Ammon's horn (tissue), 1 donor: ENCODE measurements around the gene EPB41L5.
A peak's percentile ranks its signal among the peaks of the same experiment; 100 is the strongest.
"Not testable (repeated sequence)": the region's sequence is repeated elsewhere in the genome, so short reads cannot be mapped to it uniquely, and the experiment has no call there.

Experiments used
- DNase-seq: peaks from one replicate; pipeline ENCODE4 v3.0.0-alpha.2; 2016; ENCODE audit warnings: low spot score

Gene EPB41L5

GRCh38 chr2:120012771-120013596, at the start of gene EPB41L5:
Gene EPB41L5 (plus strand): TSS chr2:120013077. CDS start chr2:120019085, 6,008 bp downstream.
- DNase-seq, result peak; percentile 85

- DNase-seq, result no peak
These were observed 31.0 kb upstream of the EPB41L5 start for GRCh38 chr2:119981896-119982295.

GRCh38 chr2:119982506-119982905, 30.4 kb upstream of the EPB41L5 start:
- no peak for DNase-seq

GRCh38 chr2:119983108-119983507, 29.8 kb upstream of the EPB41L5 start:
- DNase-seq, result no peak

GRCh38 chr2:119996148-119996547, 16.7 kb upstream of the EPB41L5 start:
- no peak for DNase-seq

- not testable (repeated sequence) for DNase-seq
These were observed 15.7 kb upstream of the EPB41L5 start for GRCh38 chr2:119996896-119997891.

- DNase-seq, result no peak
These were observed 11.4 kb upstream of the EPB41L5 start for GRCh38 chr2:120001471-120001870.

GRCh38 chr2:120004254-120004653, 8.6 kb upstream of the EPB41L5 start:
- no peak for DNase-seq

GRCh38 chr2:120005834-120006521, 6.9 kb upstream of the EPB41L5 start:
- no peak for DNase-seq

- DNase-seq, result no peak
These were observed 5.0 kb upstream of the EPB41L5 start for GRCh38 chr2:120007851-120008250.

GRCh38 chr2:120012363-120012762, 514 bp upstream of the EPB41L5 start:
- DNase-seq, result no peak

- DNase-seq, result no peak
These were observed 833 bp downstream of the EPB41L5 start for GRCh38 chr2:120013597-120014223.

GRCh38 chr2:120014226-120014980, 1.5 kb downstream of the EPB41L5 start:
- peak; percentile 11 for DNase-seq

GRCh38 chr2:120016800-120017199, 3.9 kb downstream of the EPB41L5 start:
- DNase-seq, result no peak

GRCh38 chr2:120017201-120017600, 4.3 kb downstream of the EPB41L5 start:
- no peak for DNase-seq

GRCh38 chr2:120018549-120018948, 5.7 kb downstream of the EPB41L5 start:
- DNase-seq, result no peak

- no peak for DNase-seq
These were observed 7.7 kb downstream of the EPB41L5 start for GRCh38 chr2:120020554-120020953.

- DNase-seq, result not testable (repeated sequence)
These were observed 9.6 kb downstream of the EPB41L5 start for GRCh38 chr2:120022505-120022904.

GRCh38 chr2:120026890-120027289, 14.0 kb downstream of the EPB41L5 start:
- DNase-seq, result no peak

GRCh38 chr2:120028795-120029194, 15.9 kb downstream of the EPB41L5 start:
- no peak for DNase-seq
